ENCODE data around the gene HEPN1.

The HEPN1 gene

DNA sequence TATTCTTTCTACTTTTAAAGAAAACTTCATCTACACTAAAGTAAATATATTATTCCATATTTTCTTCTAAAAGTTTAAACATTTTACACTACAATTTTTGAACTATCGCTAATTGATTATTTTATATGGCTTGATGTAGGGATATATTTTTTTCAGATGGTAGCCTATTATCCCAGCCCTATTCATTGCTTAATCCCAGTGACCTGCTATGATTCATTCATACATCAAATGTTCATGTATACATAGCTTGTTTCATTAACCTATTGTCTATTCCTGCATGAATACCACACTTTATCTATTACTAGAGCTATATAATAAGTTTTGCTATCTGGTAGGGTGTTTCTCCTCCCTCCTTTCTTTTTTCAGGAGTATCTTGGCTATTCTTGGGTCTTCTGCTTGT is 16.4 kb upstream of the HEPN1 start:
- Histone ChIP-seq H2AK5ac (ENCODE audit: low read depth, low read length) (no peak overlapping the region), H2BK120ac (ENCODE audit: low read depth, low read length) (no peak overlapping the region), H3K4me3 (ENCODE audit: low read length in 2 of 2) (no peak overlapping the region), H3K4me2 (ENCODE audit: insufficient read depth, low read length, poor library complexity, severe bottlenecking) (no peak overlapping the region), H2BK5ac (ENCODE audit: low read length) (no peak overlapping the region), H3K9me3 (replicated peaks in 1 of 2; ENCODE audit: control insufficient read depth in 2 of 2, insufficient read depth in 1 of 2, low read depth in 1 of 2, low read length in 2 of 2) (no peaks in the 10 kb centered on the region), H3K79me1 (ENCODE audit: low read depth, low read length) (no peaks in the 10 kb centered on the region), H3K9ac (ENCODE audit: low read depth, low read length, poor library complexity) (no peak overlapping the region), H3K36me3 (replicated peaks in 1 of 2; ENCODE audit: control insufficient read depth in 2 of 2, insufficient read depth in 2 of 2, low read length in 2 of 2) (no peaks in the 10 kb centered on the region), H4K91ac (ENCODE audit: low read depth, low read length, poor library complexity) (no peak overlapping the region), H2BK15ac (ENCODE audit: low read length) (no peak overlapping the region), H3K27me3 (ENCODE audit: control insufficient read depth in 3 of 3, insufficient read depth in 3 of 3, low read depth in 1 of 3, low read length in 3 of 3) (peaks cover 0 to 19% (median 0%) of the 10 kb centered on the region in 3 experiments), H3K18ac (ENCODE audit: low read length) (no peak overlapping the region), H2BK12ac (ENCODE audit: low read length) (no peak overlapping the region), H3K27ac (replicated peaks; ENCODE audit: low read length) (no peak overlapping the region), H3K4ac (ENCODE audit: low read length) (no peak overlapping the region), H2AFZ (ENCODE audit: low read length) (no peak overlapping the region), H3K4me1 (ENCODE audit: control insufficient read depth in 2 of 2, insufficient read depth in 1 of 2, low read depth in 1 of 2, low read length in 2 of 2) (peaks cover under 1 to 8% of the 10 kb centered on the region in 2 donors), H3K23ac (ENCODE audit: low read depth, low read length, poor library complexity) (no peak overlapping the region), H3K14ac (ENCODE audit: low read length) (no peak overlapping the region), H4K8ac (ENCODE audit: low read depth, low read length) (no peak overlapping the region)
- no peak for DNase-seq (ENCODE audit: low spot score)
- WGBS, 2 donors (ENCODE audit: extremely low coverage in 2 of 2, insufficient read length in 2 of 2, insufficient replicate concordance in 1 of 2): no CpG with 5 or more reads among the region's 1 CpG

DNA sequence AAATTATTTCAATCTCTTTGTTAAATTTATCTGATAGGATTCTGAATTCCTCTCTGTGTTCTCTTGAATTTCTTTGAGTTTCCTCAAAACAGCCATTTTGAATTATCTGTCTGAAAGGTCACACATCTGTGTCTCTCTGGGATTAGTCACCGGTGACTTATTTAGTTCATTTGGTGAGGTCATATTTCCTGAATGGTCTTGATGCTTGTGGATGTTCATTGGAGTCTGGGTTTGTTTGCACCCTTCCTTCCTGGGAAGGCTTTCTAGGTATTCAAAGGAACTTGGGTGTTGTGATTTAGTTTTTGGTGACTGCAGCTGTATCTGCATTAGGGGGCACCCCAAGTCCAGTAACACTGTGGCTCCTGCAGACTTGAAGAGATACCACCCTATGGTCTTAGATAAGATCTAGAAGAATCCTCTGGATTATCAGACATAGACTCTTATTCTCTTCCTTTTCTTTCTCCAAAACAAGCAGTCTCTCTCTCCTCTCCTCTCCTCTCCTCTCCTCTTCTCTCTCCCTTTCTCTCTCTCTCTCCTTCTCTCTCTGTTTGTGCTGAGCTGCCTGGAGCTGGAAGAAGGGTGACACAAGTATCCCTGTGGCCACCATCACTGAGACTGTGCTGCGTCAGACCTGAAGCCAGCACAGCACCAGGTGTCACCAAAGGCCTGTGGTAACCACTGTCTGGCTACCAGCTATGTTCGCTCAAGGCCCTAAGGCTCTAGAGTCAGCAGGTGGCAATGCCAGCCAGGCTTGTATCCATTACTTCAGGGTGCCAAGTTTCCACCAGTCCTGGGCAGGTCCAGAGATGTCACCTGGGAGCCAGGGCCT is 3.3 kb upstream of the HEPN1 start:
- no peaks in the 10 kb centered on the region for H3K9me3 ChIP-seq (replicated peaks in 1 of 2; ENCODE audit: control insufficient read depth in 2 of 2, insufficient read depth in 1 of 2, low read depth in 1 of 2, low read length in 2 of 2)
- no peak for DNase-seq (ENCODE audit: low spot score)
- H2BK120ac ChIP-seq (ENCODE audit: low read depth, low read length): no peak overlapping the region
- no peak overlapping the region for H3K27ac ChIP-seq (replicated peaks; ENCODE audit: low read length)
- H3K4me3 ChIP-seq (ENCODE audit: low read length in 2 of 2): no peak overlapping the region
- no CpG with 5 or more reads among the region's 3 CpGs for WGBS, 2 donors (ENCODE audit: extremely low coverage in 2 of 2, insufficient read length in 2 of 2, insufficient replicate concordance in 1 of 2)
- no peak overlapping the region for H3K23ac ChIP-seq (ENCODE audit: low read depth, low read length, poor library complexity)
- H3K4ac ChIP-seq (ENCODE audit: low read length): no peak overlapping the region
- no peak overlapping the region for H2AK5ac ChIP-seq (ENCODE audit: low read depth, low read length)
- no peak overlapping the region for H3K18ac ChIP-seq (ENCODE audit: low read length)
- no peak overlapping the region for H2BK5ac ChIP-seq (ENCODE audit: low read length)
- no peak overlapping the region for H3K9ac ChIP-seq (ENCODE audit: low read depth, low read length, poor library complexity)
- peaks cover 0 to 5% of the 10 kb centered on the region in 2 donors for H3K4me1 ChIP-seq (ENCODE audit: control insufficient read depth in 2 of 2, insufficient read depth in 1 of 2, low read depth in 1 of 2, low read length in 2 of 2)
- peaks cover 0 to 33% (median 0%) of the 10 kb centered on the region in 3 experiments for H3K27me3 ChIP-seq (ENCODE audit: control insufficient read depth in 3 of 3, insufficient read depth in 3 of 3, low read depth in 1 of 3, low read length in 3 of 3)
- H3K79me1 ChIP-seq (ENCODE audit: low read depth, low read length): no peaks in the 10 kb centered on the region
- H2AFZ ChIP-seq (ENCODE audit: low read length): no peak overlapping the region
- no peak overlapping the region for H4K91ac ChIP-seq (ENCODE audit: low read depth, low read length, poor library complexity)
- no peak overlapping the region for H4K8ac ChIP-seq (ENCODE audit: low read depth, low read length)
- H3K14ac ChIP-seq (ENCODE audit: low read length): no peak overlapping the region
- H3K36me3 ChIP-seq (replicated peaks in 1 of 2; ENCODE audit: control insufficient read depth in 2 of 2, insufficient read depth in 2 of 2, low read length in 2 of 2): no peaks in the 10 kb centered on the region
- no peak overlapping the region for H2BK12ac ChIP-seq (ENCODE audit: low read length)
- H2BK15ac ChIP-seq (ENCODE audit: low read length): no peak overlapping the region
- H3K4me2 ChIP-seq (ENCODE audit: insufficient read depth, low read length, poor library complexity, severe bottlenecking): no peak overlapping the region

GRCh38 chr11:124916370-124916710 is 2.7 kb upstream of the HEPN1 start:
- Histone ChIP-seq H4K8ac (ENCODE audit: low read depth, low read length) (no peak overlapping the region), H3K14ac (ENCODE audit: low read length) (no peak overlapping the region), H3K4me1 (ENCODE audit: control insufficient read depth in 2 of 2, insufficient read depth in 1 of 2, low read depth in 1 of 2, low read length in 2 of 2) (peaks cover 0 to 5% of the 10 kb centered on the region in 2 donors), H2BK12ac (ENCODE audit: low read length) (no peak overlapping the region), H3K27me3 (ENCODE audit: control insufficient read depth in 3 of 3, insufficient read depth in 3 of 3, low read depth in 1 of 3, low read length in 3 of 3) (peaks cover 0 to 39% (median under 1%) of the 10 kb centered on the region in 3 experiments), H3K27ac (replicated peaks; ENCODE audit: low read length) (no peak overlapping the region), H2AK5ac (ENCODE audit: low read depth, low read length) (no peak overlapping the region), H3K36me3 (replicated peaks in 1 of 2; ENCODE audit: control insufficient read depth in 2 of 2, insufficient read depth in 2 of 2, low read length in 2 of 2) (no peaks in the 10 kb centered on the region), H3K4ac (ENCODE audit: low read length) (no peak overlapping the region), H2BK15ac (ENCODE audit: low read length) (no peak overlapping the region), H3K9ac (ENCODE audit: low read depth, low read length, poor library complexity) (no peak overlapping the region), H3K18ac (ENCODE audit: low read length) (no peak overlapping the region), H3K4me2 (ENCODE audit: insufficient read depth, low read length, poor library complexity, severe bottlenecking) (no peak overlapping the region), H2AFZ (ENCODE audit: low read length) (no peak overlapping the region), H2BK120ac (ENCODE audit: low read depth, low read length) (no peak overlapping the region), H3K79me1 (ENCODE audit: low read depth, low read length) (no peaks in the 10 kb centered on the region), H3K4me3 (ENCODE audit: low read length in 2 of 2) (no peak overlapping the region), H2BK5ac (ENCODE audit: low read length) (no peak overlapping the region), H4K91ac (ENCODE audit: low read depth, low read length, poor library complexity) (no peak overlapping the region), H3K9me3 (replicated peaks in 1 of 2; ENCODE audit: control insufficient read depth in 2 of 2, insufficient read depth in 1 of 2, low read depth in 1 of 2, low read length in 2 of 2) (peaks cover 0 to 1% of the 10 kb centered on the region in 2 donors), H3K23ac (ENCODE audit: low read depth, low read length, poor library complexity) (no peak overlapping the region)
- DNase-seq (ENCODE audit: low spot score): no peak

DNA sequence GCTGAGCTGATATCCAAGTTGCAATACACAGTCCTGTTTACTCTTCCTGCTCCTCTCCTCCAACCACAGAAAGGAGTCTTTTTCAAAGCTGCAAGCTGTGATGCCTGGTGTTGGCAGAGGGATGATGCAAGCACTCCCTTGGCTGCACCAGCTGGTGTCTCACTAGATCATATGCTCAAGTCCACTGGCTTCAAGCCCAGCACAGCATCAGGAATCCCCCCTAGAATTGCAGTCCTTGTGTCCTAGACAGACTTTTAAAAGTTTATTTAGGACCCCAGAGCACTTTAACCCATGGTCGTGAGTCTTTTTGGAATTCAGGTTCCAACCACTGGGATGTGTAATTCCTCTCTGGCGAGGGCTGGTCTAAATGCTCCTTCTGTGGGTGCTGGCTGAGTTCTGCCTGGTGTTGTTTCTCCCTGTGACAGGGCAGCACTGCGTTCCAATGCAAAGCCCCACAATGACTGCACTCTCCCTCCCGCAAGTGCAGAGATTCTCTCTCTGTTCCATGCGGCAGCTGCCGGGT is 1.9 kb upstream of the HEPN1 start:
- Histone ChIP-seq H3K18ac (ENCODE audit: low read length) (no peak overlapping the region), H3K27me3 (ENCODE audit: control insufficient read depth in 3 of 3, insufficient read depth in 3 of 3, low read depth in 1 of 3, low read length in 3 of 3) (peaks cover 0 to 47% (median 9%) of the 10 kb centered on the region in 3 experiments), H3K4me1 (ENCODE audit: control insufficient read depth in 2 of 2, insufficient read depth in 1 of 2, low read depth in 1 of 2, low read length in 2 of 2) (peaks cover 0 to 6% of the 10 kb centered on the region in 2 donors), H4K8ac (ENCODE audit: low read depth, low read length) (no peak overlapping the region), H2BK15ac (ENCODE audit: low read length) (no peak overlapping the region), H3K79me1 (ENCODE audit: low read depth, low read length) (no peaks in the 10 kb centered on the region), H3K4me2 (ENCODE audit: insufficient read depth, low read length, poor library complexity, severe bottlenecking) (no peak overlapping the region), H2AK5ac (ENCODE audit: low read depth, low read length) (no peak overlapping the region), H3K9me3 (replicated peaks in 1 of 2; ENCODE audit: control insufficient read depth in 2 of 2, insufficient read depth in 1 of 2, low read depth in 1 of 2, low read length in 2 of 2) (peaks cover 4 to 9% of the 10 kb centered on the region in 2 donors), H2AFZ (ENCODE audit: low read length) (no peak overlapping the region), H3K14ac (ENCODE audit: low read length) (no peak overlapping the region), H3K23ac (ENCODE audit: low read depth, low read length, poor library complexity) (no peak overlapping the region), H2BK5ac (ENCODE audit: low read length) (no peak overlapping the region), H4K91ac (ENCODE audit: low read depth, low read length, poor library complexity) (no peak overlapping the region), H2BK120ac (ENCODE audit: low read depth, low read length) (no peak overlapping the region), H3K27ac (replicated peaks; ENCODE audit: low read length) (no peak overlapping the region), H3K36me3 (replicated peaks in 1 of 2; ENCODE audit: control insufficient read depth in 2 of 2, insufficient read depth in 2 of 2, low read length in 2 of 2) (no peaks in the 10 kb centered on the region), H3K4me3 (ENCODE audit: low read length in 2 of 2) (no peak overlapping the region), H3K4ac (ENCODE audit: low read length) (no peak overlapping the region), H3K9ac (ENCODE audit: low read depth, low read length, poor library complexity) (no peak overlapping the region), H2BK12ac (ENCODE audit: low read length) (no peak overlapping the region)
- no peak for DNase-seq (ENCODE audit: low spot score)
- WGBS, 2 donors (ENCODE audit: extremely low coverage in 2 of 2, insufficient read length in 2 of 2, insufficient replicate concordance in 1 of 2): no CpG with 5 or more reads among the region's 6 CpGs
